Spleen (tissue), 7 donors: ENCODE results near the gene SEMA5A.

Source experiments
- CTCF ChIP-seq, 11 experiments: fragments of 200-600 bp in 7 of 11; fragments of 450-650 bp in 4 of 11; sonication (generic) in 4 of 11; IDR thresholded peaks in 8 of 11; conservative IDR thresholded peaks in 3 of 11; 1 replicate in 7 of 11; 2 replicates in 4 of 11; pipeline versions ENCODE4 v1.4.0 to v1.8.0; 2016 to 2021; ENCODE audit warnings: antibody characterized with exemption in 11 of 11, inconsistent platforms in 4 of 11, mild to moderate bottlenecking in 1 of 11
- POLR2A ChIP-seq, 3 donors: fragments of 450-650 bp; IDR thresholded peaks; one replicate each; pipeline ENCODE4 v1.5.1; 2017; ENCODE audit warnings: antibody characterized with exemption in 3 of 3, mild to moderate bottlenecking in 1 of 3
- POLR2AphosphoS5 ChIP-seq, 3 donors: sonication (generic); formaldehyde crosslinking; IDR thresholded peaks; one replicate each; pipeline ENCODE4 v1.5.1; 2017; ENCODE audit warnings: antibody characterized with exemption in 3 of 3
- donor health status: DM: no; HTN: no; CAD: no; lungs with moderate emphysema.
- donor health status: DM: no; HTN: no; CAD: no.
- donor health status: DM: no; HTN: no; CAD: no.

GRCh38 chr5:9343146-9343850 is 202.6 kb downstream of the SEMA5A start:
- no peak for TF ChIP-seq CTCF (IDR thresholded peaks at IDR 0.05 in 8 of 11, conservative IDR thresholded peaks at IDR 0.05 in 3 of 11)
- TF ChIP-seq POLR2A (IDR thresholded peaks at IDR 0.05), result no peak
- TF ChIP-seq POLR2AphosphoS5 (IDR thresholded peaks at IDR 0.05), result no peak
